H1 (cell line): ENCODE measurements around the gene ARHGAP15. TPM values are rescaled to one million over a fixed set of nuclear protein-coding genes. Genes with fewer than 3 reads are reported as not detected.

Experiments
- CTCF ChIA-PET: fragments of 300-600 bp; sonication (Branson Sonifier 250); formaldehyde crosslinking; loops from one replicate; lab custom pipeline; 2021; ENCODE audit not compliant: partially characterized antibody; lab: Charles Lee
- POLR2A ChIA-PET: fragments of 300-600 bp; sonication (Branson Sonifier 250); formaldehyde crosslinking; loops from one replicate; lab custom pipeline; 2021; ENCODE audit warnings: inconsistent platforms; ENCODE audit not compliant: partially characterized antibody; lab: Charles Lee
- DNase-seq, 2 experiments: peaks; one replicate each; pipeline versions ENCODE4 v3.0.0 to v3.0.0-alpha.2; 2010 to 2022; ENCODE audit warnings: low spot score in 2 of 2, low read depth in 1 of 2, mixed read lengths in 1 of 2
- FAIRE-seq: peaks from 2 replicates; lab custom pipeline; 2011; peaks lifted over from hg19 to GRCh38; lab: Jason Lieb, UNC
- H2AFZ ChIP-seq: 2 replicates; pipeline ENCODE4 v1.8.1; 2012; ENCODE audit warnings: low read length, inconsistent platforms
- H2AK5ac ChIP-seq: 2 replicates; pipeline ENCODE4 v1.6.1; 2013; ENCODE audit warnings: low read depth, low read length
- H2BK120ac ChIP-seq: replicated peaks from 2 replicates; pipeline ENCODE3; 2013; ENCODE audit warnings: low read depth, low read length, inconsistent platforms
- H2BK12ac ChIP-seq: 2 replicates; pipeline ENCODE4 v1.6.1; 2013; ENCODE audit warnings: low read depth, low read length
- H2BK15ac ChIP-seq: 2 replicates; pipeline ENCODE4 v1.6.1; 2013; ENCODE audit warnings: low read length
- H2BK20ac ChIP-seq: 2 replicates; pipeline ENCODE4 v1.6.1; 2013; ENCODE audit warnings: low read length
- H2BK5ac ChIP-seq: 2 replicates; pipeline ENCODE4 v1.6.1; 2013; ENCODE audit warnings: low read depth, low read length
- H3K14ac ChIP-seq: 2 replicates; pipeline ENCODE4 v1.6.1; 2013; ENCODE audit warnings: inconsistent platforms; ENCODE audit not compliant: insufficient read length
- H3K18ac ChIP-seq: 2 replicates; pipeline ENCODE4 v1.6.1; 2013; ENCODE audit warnings: low read length; ENCODE audit errors: extremely low read depth
- H3K23ac ChIP-seq: 2 replicates; pipeline ENCODE4 v1.6.1; 2013; ENCODE audit warnings: inconsistent platforms; ENCODE audit not compliant: insufficient read length
- H3K23me2 ChIP-seq: 2 replicates; pipeline ENCODE4 v1.6.1; 2013; ENCODE audit warnings: low read depth, low read length
- H3K27ac ChIP-seq: 2 replicates; pipeline ENCODE4 v1.6.1; 2011; ENCODE audit warnings: low read depth, low read length, inconsistent platforms
- H3K27me3 ChIP-seq, 4 experiments: replicated peaks in 1 of 4; 1 replicate in 1 of 4; 2 replicates in 3 of 4; pipeline versions ENCODE4 v1.6.1 to v1.8.1; 2011 to 2013; ENCODE audit warnings: low read length in 3 of 4, mild to moderate bottlenecking in 3 of 4, inconsistent platforms in 2 of 4, mixed read lengths in 2 of 4, moderate library complexity in 1 of 4; ENCODE audit not compliant: control insufficient read depth in 3 of 4, insufficient read depth in 3 of 4; ENCODE audit errors: extremely low read depth in 1 of 4
- H3K36me3 ChIP-seq, 4 experiments: 2 replicates each; pipeline versions ENCODE4 v1.6.1 to v1.8.1; 2011 to 2013; ENCODE audit warnings: mild to moderate bottlenecking in 4 of 4, low read length in 3 of 4, moderate library complexity in 2 of 4, control low read depth in 1 of 4, inconsistent platforms in 1 of 4; ENCODE audit not compliant: insufficient read depth in 4 of 4, control insufficient read depth in 2 of 4
- H3K4ac ChIP-seq: replicated peaks from 2 replicates; pipeline ENCODE3; 2013; ENCODE audit warnings: low read length, low read depth, mixed read lengths, inconsistent platforms; ENCODE audit not compliant: insufficient read length
- H3K4me1 ChIP-seq, 4 experiments: replicated peaks in 1 of 4; 1 replicate in 1 of 4; 2 replicates in 3 of 4; pipeline versions ENCODE4 v1.6.1 to v1.8.1; 2011 to 2013; ENCODE audit warnings: low read length in 3 of 4, inconsistent platforms in 2 of 4, mixed read lengths in 1 of 4; ENCODE audit not compliant: insufficient read depth in 4 of 4, control insufficient read depth in 3 of 4
- H3K4me2 ChIP-seq, 2 experiments: 2 replicates each; pipeline versions ENCODE4 v1.6.1 to v1.8.1; 2011 to 2013; ENCODE audit warnings: low read depth in 2 of 2, low read length in 2 of 2, control low read depth in 1 of 2, inconsistent platforms in 1 of 2, mild to moderate bottlenecking in 1 of 2; ENCODE audit not compliant: insufficient read depth in 1 of 2
- H3K4me3 ChIP-seq, 4 experiments: fragments of 200-600, 300-600 bp in 1 of 4; sonication (generic), shearing (Covaris generic), sonication (Bioruptor Twin) in 1 of 4; 2 replicates each; pipeline versions ENCODE4 v1.5.1 to v1.8.1; 2011 to 2016; ENCODE audit warnings: low read length in 4 of 4, low read depth in 3 of 4, control low read depth in 2 of 4, inconsistent platforms in 2 of 4, mild to moderate bottlenecking in 2 of 4, mixed read lengths in 1 of 4, moderate library complexity in 1 of 4; ENCODE audit not compliant: insufficient read depth in 2 of 4; ENCODE audit errors: extremely low read depth in 1 of 4
- H3K56ac ChIP-seq: replicated peaks from 2 replicates; pipeline ENCODE3; 2013; ENCODE audit warnings: low read depth, mild to moderate bottlenecking, mixed read lengths, low read length, inconsistent platforms; ENCODE audit not compliant: insufficient read length
- H3K79me1 ChIP-seq: 2 replicates; pipeline ENCODE4 v1.6.1; 2013; ENCODE audit warnings: low read depth, low read length, control low read depth
- H3K79me2 ChIP-seq, 2 experiments: 2 replicates each; pipeline versions ENCODE4 v1.6.1 to v1.8.1; 2012 to 2013; ENCODE audit warnings: low read length in 2 of 2, mild to moderate bottlenecking in 2 of 2, inconsistent platforms in 1 of 2; ENCODE audit not compliant: insufficient read depth in 2 of 2, control insufficient read depth in 1 of 2
- H3K9ac ChIP-seq, 4 experiments: replicated peaks in 1 of 4; 1 replicate in 1 of 4; 2 replicates in 3 of 4; pipeline versions ENCODE4 v1.6.1 to v1.8.1; 2011 to 2013; ENCODE audit warnings: low read depth in 3 of 4, low read length in 3 of 4, control low read depth in 2 of 4, mild to moderate bottlenecking in 2 of 4, moderate library complexity in 2 of 4, inconsistent platforms in 1 of 4; ENCODE audit errors: extremely low read depth in 1 of 4
- H3K9me3 ChIP-seq, 2 experiments: 2 replicates each; pipeline versions ENCODE4 v1.6.1 to v1.8.1; 2012 to 2013; ENCODE audit warnings: mild to moderate bottlenecking in 2 of 2, moderate library complexity in 2 of 2, control low read depth in 1 of 2, inconsistent platforms in 1 of 2, low read depth in 1 of 2, low read length in 1 of 2, mixed read lengths in 1 of 2; ENCODE audit not compliant: insufficient read depth in 2 of 2
- H4K20me1 ChIP-seq, 2 experiments: replicated peaks in 1 of 2; 2 replicates each; pipeline versions ENCODE3 to v1.8.1; 2011 to 2013; ENCODE audit warnings: inconsistent platforms in 2 of 2, low read length in 2 of 2, mild to moderate bottlenecking in 1 of 2; ENCODE audit not compliant: insufficient read depth in 2 of 2, control insufficient read depth in 1 of 2
- H4K5ac ChIP-seq: 2 replicates; pipeline ENCODE4 v1.6.1; 2013; ENCODE audit warnings: low read length, low read depth, mixed read lengths, inconsistent platforms; ENCODE audit not compliant: insufficient read length
- H4K8ac ChIP-seq: 2 replicates; pipeline ENCODE4 v1.8.0; 2013; ENCODE audit warnings: mild to moderate bottlenecking, moderate library complexity, low read length, inconsistent platforms; ENCODE audit not compliant: insufficient read depth; ENCODE audit errors: extremely low read depth
- H4K91ac ChIP-seq: replicated peaks from 2 replicates; pipeline ENCODE3; 2013; ENCODE audit warnings: low read length, mixed read lengths, inconsistent platforms; ENCODE audit not compliant: insufficient read length
- BCL11A ChIP-seq, 2 experiments: IDR thresholded peaks; one replicate each; pipeline ENCODE4 v1.6.1; 2011; ENCODE audit warnings: low read depth in 2 of 2, low read length in 2 of 2, mild to moderate bottlenecking in 2 of 2
- CTBP2 ChIP-seq: IDR thresholded peaks from 2 replicates; pipeline ENCODE4 v1.7.0; 2011; ENCODE audit warnings: borderline replicate concordance, mild to moderate bottlenecking, moderate library complexity, mixed read lengths, low read length; ENCODE audit not compliant: insufficient read depth, insufficient read length
- EGR1 ChIP-seq: IDR thresholded peaks from 2 replicates; pipeline ENCODE4 v1.6.1; 2011; ENCODE audit warnings: low read depth, low read length, borderline replicate concordance
- HDAC6 ChIP-seq: IDR thresholded peaks from one replicate; pipeline ENCODE4 v1.7.1; 2012; ENCODE audit warnings: low read depth, mild to moderate bottlenecking, inconsistent platforms, low read length, moderate library complexity
- PHF8 ChIP-seq: fragments of 200-600 bp; sonication (generic); conservative IDR thresholded peaks from 2 replicates; pipeline ENCODE4 v1.7.1; 2012; ENCODE audit warnings: low read depth, mild to moderate bottlenecking, inconsistent platforms, low read length, moderate library complexity
- POU5F1 ChIP-seq: IDR thresholded peaks from 2 replicates; pipeline ENCODE4 v1.6.1; 2011; ENCODE audit warnings: low read depth, mild to moderate bottlenecking, low read length, moderate library complexity
- RBBP5 ChIP-seq: IDR thresholded peaks from 2 replicates; pipeline ENCODE4 v1.7.1; 2012; ENCODE audit warnings: low read depth, mild to moderate bottlenecking, inconsistent platforms, low read length, moderate library complexity, borderline replicate concordance
- SIN3A ChIP-seq, 2 experiments: IDR thresholded peaks in 1 of 2; conservative IDR thresholded peaks in 1 of 2; 2 replicates each; pipeline ENCODE4 v1.6.1; 2011 to 2012; ENCODE audit warnings: low read length in 2 of 2, improper control_type of control experiment in 1 of 2, low read depth in 1 of 2, mild to moderate bottlenecking in 1 of 2
- SP1 ChIP-seq: IDR thresholded peaks from 2 replicates; pipeline ENCODE4 v1.6.1; 2011; ENCODE audit warnings: low read depth, low read length
- SUZ12 ChIP-seq: fragments of 200-600 bp; sonication (generic); IDR thresholded peaks from 2 replicates; pipeline ENCODE4 v1.6.1; 2012; ENCODE audit warnings: mild to moderate bottlenecking, inconsistent platforms, low read length, moderate library complexity, mixed read lengths
- ZNF274 ChIP-seq: IDR thresholded peaks from 2 replicates; pipeline ENCODE4 v1.7.0; 2012; ENCODE audit warnings: low read length, borderline replicate concordance; ENCODE audit errors: extremely low read depth
- WGBS, 2 experiments: shearing (Covaris generic) in 1 of 2; methylation state at CpG; one replicate each; pipeline versions ENCODE4 v1.1.6 to v1.1.7; 2013 to 2015; ENCODE audit warnings: low lambda C conversion rate in 2 of 2, mixed read lengths in 2 of 2, inconsistent platforms in 1 of 2, low coverage in 1 of 2, missing lambda C conversion rate in 1 of 2; ENCODE audit not compliant: insufficient replicate concordance in 2 of 2, insufficient coverage in 1 of 2, insufficient read length in 1 of 2; ENCODE audit errors: extremely low coverage in 1 of 2, missing lambda C conversion rate in 1 of 2; 5-methylcytosine and 5-hydroxymethylcytosine counted together
- polyA plus RNA-seq, 7 experiments: library from polyadenylated mRNA; depleted of rRNA in 3 of 7; stranded (reverse) in 5 of 7; unstranded in 2 of 7; fragments of >200 nt in 5 of 7; fragments of 200-250 nt in 2 of 7; gene quantifications; 1 replicate in 5 of 7; 2 replicates in 1 of 7; 4 replicates in 1 of 7; pipeline versions ENCODE4 v1.2.1 to v1.2.3, GENCODE V29; 2011 to 2013; ENCODE audit warnings: missing spikeins in 2 of 7, mixed read lengths in 2 of 7
- total RNA-seq: library from RNA; stranded (reverse); fragmentation: NEBNext Ultra II Directional; extraction: Animal tissue kit (Norgen Biotek cat#: 25700); gene quantifications from 2 replicates; pipeline ENCODE4 v1.2.1, GENCODE V29; 2021

The ARHGAP15 gene
- total and polyA plus RNA-seq, 2 of the 8 experiments (the other 6 are each of a cell fraction or from before 2014, with no cell fraction given), result not detected

DNA sequence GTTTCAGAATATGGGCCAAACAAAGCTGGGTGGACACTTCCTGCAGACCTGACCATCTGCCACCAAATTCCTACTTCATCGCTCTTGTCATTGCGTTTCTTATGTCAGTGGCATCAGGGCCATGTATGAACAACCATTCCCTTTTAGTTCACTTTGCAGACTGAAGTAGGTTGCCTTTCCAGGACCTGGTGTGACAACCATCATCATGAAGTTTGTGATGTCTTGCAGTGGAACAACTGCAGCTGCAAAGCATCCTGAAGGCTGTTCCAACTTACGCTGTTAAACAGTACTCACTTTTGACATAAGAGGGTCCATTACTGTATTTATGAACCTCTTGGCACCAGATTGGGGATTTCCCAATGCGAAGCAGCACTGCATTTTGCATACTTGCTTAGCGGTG is 511.6 kb downstream of the ARHGAP15 start:
- ChIA-PET POLR2A (no interaction called here), CTCF (no interaction called here)
- Histone ChIP-seq H3K27ac (no peak overlapping the region), H2BK120ac (no peak overlapping the region), H4K8ac (no peak overlapping the region), H3K36me3 (no peaks in the 10 kb centered on the region), H3K23ac (no peak overlapping the region), H4K20me1 (no peaks in the 10 kb centered on the region), H3K4ac (no peak overlapping the region), H3K27me3 (0 out of 7 replicates have a peak, but pooled peaks cover 0 to 4% (median 0%) of the 10 kb centered on the region in 4 experiments), H3K4me3 (no peak overlapping the region), H3K79me1 (no peaks in the 10 kb centered on the region), H2BK15ac (no peak overlapping the region), H3K18ac (no peak overlapping the region), H3K14ac (no peak overlapping the region), H3K4me2 (no peak overlapping the region), H4K91ac (no peak overlapping the region), H3K79me2 (no peaks in the 10 kb centered on the region), H2BK20ac (no peak overlapping the region), H4K5ac (no peak overlapping the region), H3K4me1 (no peaks in the 10 kb centered on the region), H2AFZ (no peak overlapping the region), H2BK12ac (no peak overlapping the region), H2AK5ac (no peak overlapping the region), H2BK5ac (no peak overlapping the region), H3K9me3 (no peaks in the 10 kb centered on the region), H3K23me2 (no peaks in the 10 kb centered on the region), H3K9ac (no peak overlapping the region), H3K56ac (no peak overlapping the region)
- no peak for FAIRE-seq
- no peak for TF ChIP-seq POU5F1
- TF ChIP-seq ZNF274, result no peak
- TF ChIP-seq BCL11A (IDR thresholded peaks at IDR 0.05; ENCODE audit: low read depth in 2 of 2, low read length in 2 of 2), result no peak
- no peak for TF ChIP-seq HDAC6
- TF ChIP-seq EGR1, result no peak
- TF ChIP-seq CTBP2, result no peak
- TF ChIP-seq PHF8, result no peak
- TF ChIP-seq SP1, result no peak
- no peak for TF ChIP-seq SUZ12
- no peak for TF ChIP-seq SIN3A (conservative IDR thresholded peaks at IDR 0.05 in 1 of 2, IDR thresholded peaks at IDR 0.05 in 1 of 2; ENCODE audit: low read depth in 1 of 2, low read length in 2 of 2)
- TF ChIP-seq RBBP5, result no peak
- WGBS, 2 experiments, result 93% methylated on average over 5 of the region's 5 CpGs; no CpG with 5 or more reads in 1 of the 2 experiments
- no peak for DNase-seq
